Stimulated activated CD8-positive, alpha-beta memory T cell treated with anti-CD3 and anti-CD28 coated beads, Interleukin-7, amount 100 ng/mL, for 48 hours (primary cell): ENCODE data around the gene WDR48.

Experiments used
- DNase-seq, 2 donors: peaks; one replicate each; pipeline ENCODE4 v3.0.0-alpha.2; 2020; ENCODE audit warnings: low read depth in 1 of 2; ENCODE audit errors: extremely low read depth in 1 of 2

WDR48 gene

DNA sequence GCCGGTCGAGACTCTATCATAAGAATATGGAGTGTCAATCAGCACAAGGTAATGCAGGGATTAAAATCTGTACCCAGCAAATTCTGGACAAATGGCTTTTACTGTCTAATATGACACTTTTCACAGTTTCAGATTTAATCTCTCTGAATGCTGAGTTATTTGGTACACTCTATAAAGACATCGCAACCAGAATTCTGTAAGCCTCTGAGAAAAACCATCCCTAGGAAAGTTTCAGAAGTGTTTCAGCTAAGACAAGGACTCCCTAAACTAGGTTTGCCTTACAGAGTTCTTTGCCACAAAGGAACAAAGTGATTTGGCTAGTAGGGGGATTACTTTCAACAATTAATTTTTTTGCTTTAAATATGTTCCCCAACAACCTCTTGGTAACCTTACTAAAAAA lies 11.3 kb downstream of the WDR48 start:
- DNase-seq = no peak

DNA sequence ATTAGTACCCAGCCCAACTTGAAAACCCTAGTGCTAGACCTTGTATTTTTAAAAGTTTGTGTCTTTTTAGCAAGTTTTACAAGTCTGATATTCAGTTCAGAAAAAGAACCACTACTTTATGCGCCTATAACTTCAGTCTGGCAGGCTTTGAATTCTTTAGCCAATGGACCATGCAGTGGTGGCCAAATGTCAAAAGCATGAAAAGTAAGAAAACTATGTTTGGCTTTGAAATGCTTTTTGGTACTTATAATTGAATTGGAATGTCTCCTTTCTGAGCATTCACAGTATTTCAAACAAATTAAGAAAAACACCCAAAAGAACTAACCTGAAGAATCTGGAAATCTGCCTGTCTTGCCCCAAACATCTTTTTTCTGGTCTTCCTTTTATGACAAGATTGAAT lies 12.8 kb downstream of the WDR48 start:
- no peak for DNase-seq

DNA sequence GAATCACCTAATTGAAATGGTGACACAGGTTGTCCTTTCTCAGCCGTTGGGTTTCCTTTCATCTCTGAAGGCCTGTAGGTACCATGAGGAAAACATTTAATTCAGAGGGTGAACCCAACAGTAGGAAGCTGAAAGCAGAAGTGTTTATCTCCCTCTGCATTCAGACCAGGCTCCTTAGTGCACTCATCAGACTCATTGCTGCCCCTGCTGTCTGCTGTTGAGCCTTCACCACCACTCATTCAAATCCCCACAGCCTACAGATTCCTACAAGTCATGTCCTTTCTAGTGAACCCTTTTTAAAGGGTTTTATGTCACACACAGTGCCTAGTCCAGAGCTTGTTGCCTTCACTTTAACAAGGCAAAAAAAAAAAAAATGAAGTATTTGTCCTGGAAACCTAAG lies 13.4 kb downstream of the WDR48 start:
- DNase-seq = no peak

DNA sequence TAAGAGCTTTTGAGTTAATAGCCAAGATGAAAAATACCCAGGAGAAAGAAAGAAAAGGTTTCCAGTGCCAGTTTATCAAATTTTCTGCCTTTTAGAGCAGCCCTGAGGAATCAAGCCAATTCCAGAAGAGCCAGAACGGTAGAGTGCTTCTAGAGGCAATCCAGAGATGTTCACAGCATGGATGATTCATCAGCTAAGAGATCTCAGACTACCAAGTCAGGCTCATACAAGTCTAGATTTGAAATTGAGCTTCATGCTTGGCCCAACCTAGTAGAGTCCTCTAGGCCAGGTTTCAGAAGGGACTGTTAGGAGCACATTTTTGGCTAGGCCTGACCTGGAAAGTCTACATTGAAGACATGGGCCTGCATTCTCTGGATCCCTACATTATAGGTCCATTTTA lies 15.5 kb downstream of the WDR48 start:
- no peak for DNase-seq

DNA sequence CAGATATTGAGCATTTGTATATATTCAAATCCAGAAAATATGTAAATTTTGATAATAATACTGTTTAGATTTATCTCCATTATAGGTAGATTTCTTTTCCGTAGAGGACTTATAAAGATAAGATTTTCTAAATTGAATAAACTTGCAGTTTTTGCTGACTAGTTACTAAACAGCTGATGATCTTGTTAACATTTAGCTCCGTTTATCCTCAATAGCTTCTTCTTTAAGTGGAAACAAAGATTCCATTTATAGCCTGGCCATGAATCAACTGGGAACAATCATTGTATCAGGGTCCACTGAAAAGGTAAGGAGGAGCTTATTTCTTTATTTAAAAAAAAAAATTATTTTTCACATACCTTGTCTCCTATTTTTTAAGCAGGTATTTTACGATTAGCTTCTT lies 16.7 kb downstream of the WDR48 start:
- no peak for DNase-seq

DNA sequence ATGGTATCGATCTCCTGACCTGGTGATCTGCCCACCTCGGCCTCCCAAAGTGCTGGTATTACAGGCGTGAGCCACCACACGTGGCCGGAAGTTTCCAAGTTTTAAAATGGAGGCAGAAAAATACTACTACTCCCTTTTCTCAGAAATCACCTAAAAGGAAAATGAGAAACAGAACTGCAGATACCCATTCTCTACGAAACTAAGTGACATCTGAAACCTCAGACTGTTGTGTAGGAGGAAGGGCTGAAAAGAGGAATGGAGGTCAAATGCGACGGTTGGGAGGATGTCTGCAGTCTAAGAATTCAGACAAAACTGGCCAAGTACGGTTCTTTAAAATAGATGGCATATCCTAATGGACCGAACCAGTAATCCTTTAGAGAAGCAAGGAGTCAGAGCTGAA lies 24.1 kb downstream of the WDR48 start:
- no peak for DNase-seq

DNA sequence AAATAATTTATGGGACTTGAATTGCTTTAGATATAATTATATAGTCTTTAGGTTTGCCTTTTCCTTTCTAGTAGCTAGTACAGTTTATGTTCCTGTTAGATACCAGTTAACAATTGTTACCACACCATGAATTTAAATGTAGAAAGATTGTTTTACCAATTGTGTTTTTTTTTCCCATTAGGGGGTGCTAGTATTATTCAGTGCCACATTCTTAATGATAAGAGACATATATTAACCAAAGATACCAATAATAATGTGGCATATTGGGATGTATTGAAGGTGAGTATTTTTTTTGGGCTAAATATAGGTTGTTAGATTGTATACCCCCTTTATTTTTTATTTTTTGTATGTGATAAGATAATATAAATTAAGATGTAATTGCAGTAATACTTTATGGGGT lies 27.7 kb downstream of the WDR48 start:
- no peak for DNase-seq

DNA sequence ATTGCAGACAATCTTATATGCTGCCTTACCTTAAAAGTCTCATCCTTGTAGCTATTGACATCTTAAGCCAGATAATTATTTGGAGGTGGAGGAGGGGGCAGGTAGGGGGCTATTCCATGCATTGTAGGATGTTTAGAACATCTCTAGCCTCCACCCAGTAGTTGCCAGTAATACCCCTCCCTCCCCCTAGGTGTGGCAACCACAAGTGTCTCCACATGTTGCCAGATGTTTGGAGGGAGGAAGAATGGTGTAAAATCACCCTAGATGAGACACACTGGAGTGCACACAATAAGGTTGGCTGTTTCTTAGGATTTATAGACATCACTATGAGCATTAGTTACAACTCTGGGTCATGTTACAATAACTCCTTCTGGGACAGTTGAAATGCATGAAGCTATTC lies 28.2 kb downstream of the WDR48 start:
- no peak for DNase-seq

DNA sequence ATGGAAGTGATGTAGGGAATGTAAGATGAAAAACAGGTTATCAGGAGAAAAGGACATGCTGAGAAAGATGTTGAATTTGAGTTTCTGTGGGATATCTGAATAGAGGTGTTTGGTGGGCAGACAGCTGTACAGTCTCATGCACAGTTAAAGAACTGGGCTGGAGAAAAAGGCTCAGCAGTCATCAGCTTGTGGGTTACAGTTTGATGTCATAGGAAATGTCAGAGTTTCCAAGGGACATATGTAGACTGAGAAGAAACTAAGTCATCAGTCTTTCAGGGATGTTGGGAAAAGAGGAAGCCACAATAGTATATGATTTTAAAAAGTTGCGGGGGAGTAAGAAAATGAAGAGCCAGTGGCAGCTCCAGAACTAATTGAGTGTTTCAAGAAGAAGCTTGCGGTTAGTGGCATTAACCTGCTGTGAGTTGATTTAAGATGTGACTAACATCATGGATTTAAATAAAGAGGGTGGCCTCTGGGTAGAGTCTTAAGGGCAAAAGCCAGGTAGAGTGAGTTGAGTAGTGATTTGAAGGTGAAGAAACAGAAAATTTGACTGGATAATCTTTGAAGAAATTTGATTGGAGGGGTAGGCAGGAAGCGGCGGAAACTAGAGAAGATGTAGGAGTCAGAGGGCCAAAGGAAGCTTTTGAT lies 31.0 kb downstream of the WDR48 start:
- no peak for DNase-seq

DNA sequence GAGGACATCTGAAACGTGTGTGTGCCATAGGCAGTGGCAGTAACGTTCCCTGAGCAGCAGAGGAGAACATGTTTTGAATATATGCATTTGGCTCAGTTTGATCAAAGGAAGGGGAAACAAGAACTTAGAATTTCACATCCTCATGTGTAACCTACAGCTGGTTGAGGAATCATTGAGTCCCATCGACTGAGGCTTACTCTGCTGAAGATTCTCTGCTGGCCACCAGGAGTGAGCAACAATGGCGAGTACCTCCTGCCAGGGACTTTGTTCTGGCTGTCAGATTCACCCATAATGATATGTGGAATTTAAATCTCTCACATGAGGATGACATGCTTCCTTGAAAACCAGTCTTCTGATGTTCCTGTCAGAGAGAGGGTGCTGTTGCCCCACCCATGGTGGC lies 34.3 kb downstream of the WDR48 start:
- DNase-seq = no peak

DNA sequence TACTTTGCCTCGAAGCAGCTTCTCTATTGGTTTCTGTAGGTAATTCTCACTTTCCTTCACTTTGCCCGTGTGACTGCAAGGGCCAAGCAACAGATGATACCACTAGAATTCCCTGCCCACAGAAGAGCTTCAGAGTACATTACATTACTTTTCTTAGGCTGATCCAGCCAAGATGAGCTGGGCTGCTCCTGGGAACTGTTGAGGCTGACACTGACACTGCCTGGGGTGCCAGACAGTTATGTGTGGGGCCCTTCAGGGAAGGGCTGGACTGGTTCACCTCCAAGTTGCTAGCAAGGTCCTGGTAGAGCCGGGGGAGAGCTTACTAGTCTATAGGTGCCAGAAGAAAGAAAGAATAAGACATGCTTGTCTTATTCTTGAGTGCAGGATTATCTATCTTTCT lies 36.6 kb downstream of the WDR48 start:
- DNase-seq = no peak

DNA sequence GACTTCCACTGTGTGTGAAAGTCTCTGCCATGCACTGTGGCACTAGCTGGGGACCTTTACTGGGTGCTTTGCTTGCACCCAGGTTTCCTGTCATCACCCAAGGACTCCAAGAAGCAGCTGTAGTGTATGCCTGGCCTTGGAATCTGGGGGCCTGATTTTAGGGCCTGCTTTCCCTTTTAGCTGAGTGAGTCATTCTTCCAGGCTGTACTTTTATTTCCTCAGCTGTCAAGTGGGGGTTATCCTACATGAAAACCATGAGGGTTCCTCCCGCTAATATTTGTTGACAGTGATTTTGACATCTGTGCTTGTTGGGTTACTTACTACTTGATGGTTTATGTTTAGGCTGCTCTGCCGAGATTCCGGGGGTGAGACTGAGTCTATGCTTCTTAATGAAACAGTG lies 37.1 kb downstream of the WDR48 start:
- DNase-seq = no peak

DNA sequence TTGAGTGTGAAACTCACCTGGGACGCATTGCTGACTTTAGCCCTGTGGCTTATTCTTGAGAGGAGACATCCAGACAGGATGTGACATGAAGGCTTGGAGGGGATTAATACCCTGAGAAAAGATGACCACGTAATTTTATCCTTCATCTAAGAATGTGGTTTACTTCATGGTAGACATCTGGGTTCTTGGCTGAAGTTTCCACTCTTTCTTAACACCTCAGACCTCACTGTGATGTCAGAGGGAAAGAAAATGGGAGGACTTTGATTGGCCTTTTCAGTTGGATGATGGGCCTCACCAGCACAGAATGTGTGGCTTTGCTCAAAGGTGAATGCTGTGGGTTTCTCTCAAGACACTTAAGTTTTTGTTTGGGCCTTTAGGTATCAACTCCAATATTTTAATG lies 39.1 kb downstream of the WDR48 start:
- DNase-seq = no peak

DNA sequence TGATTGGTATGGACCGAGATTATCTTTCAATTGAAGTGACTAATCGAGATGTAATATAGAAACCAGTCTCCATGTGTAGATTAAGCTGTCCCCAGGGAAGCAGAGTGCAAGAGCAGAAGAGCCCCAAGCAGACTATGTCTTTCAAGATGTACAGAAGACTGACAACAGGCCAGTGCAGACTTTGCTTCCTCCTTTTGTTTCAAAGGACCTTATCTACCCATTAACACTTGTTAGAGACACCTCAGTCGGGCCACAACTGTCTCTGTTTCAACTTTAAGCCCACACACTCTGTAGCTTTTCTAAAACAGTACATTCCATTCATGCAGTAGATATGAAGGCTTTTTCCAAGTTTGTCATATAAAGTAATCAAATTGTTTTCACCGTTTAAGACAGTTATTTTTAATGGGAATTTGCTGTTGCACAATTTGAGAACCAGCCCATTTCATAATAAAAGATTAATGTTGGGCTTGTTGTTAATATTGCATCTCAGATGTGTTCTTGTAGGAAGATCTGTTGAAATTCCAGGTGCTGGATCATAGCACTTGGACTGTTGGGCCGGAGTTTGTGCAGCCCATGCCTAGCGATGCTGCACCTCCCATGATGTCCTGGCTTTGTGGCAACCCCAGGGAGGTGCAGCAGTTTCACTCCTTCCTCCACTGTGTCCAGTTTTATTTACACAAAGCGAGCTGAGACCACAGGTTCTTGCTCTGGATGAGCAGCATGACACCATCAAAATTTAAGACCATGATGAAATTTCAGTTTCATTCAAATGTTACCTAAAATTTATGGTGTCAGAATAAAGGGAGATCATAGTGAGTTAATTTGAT lies 43.2 kb downstream of the WDR48 start:
- DNase-seq = no peak

DNA sequence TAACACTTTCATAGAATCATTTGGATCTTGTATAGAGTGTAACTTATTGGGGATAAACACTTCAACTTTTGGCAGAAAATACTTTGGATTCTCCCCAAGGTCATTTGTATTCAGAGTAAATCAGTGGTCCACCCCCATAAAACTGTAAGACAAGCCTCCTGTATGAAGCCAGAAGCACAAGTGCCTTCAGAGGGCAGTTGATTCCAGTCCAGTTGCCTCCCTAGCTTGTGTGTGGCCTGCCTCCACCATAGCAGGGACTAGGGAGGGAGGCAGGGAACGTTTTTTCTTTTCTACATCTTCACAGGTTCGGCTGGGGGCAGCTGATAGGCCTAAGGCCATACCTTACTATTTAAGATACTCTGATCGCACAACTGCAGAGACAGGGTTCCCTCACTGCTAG lies 44.0 kb downstream of the WDR48 start:
- DNase-seq = no peak

DNA sequence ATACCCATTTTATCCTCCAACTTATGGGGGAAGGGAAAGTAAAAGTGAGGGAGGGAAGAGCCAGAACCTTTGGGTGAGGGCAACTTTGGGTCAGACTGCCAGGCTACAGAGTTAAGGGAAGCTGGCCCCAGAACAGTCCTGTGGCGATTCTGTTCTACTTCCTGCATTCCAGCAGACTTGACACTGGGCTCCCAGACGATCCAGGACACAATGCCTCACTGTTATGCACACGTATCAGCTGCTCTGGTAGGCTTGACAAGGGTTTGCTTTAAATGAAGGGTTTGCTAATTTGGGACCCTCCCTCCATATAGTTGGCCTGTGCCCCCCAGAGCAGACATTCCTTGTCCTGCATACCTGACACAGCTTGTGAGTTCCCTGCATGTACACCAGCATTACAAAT lies 45.0 kb downstream of the WDR48 start:
- no peak for DNase-seq

DNA sequence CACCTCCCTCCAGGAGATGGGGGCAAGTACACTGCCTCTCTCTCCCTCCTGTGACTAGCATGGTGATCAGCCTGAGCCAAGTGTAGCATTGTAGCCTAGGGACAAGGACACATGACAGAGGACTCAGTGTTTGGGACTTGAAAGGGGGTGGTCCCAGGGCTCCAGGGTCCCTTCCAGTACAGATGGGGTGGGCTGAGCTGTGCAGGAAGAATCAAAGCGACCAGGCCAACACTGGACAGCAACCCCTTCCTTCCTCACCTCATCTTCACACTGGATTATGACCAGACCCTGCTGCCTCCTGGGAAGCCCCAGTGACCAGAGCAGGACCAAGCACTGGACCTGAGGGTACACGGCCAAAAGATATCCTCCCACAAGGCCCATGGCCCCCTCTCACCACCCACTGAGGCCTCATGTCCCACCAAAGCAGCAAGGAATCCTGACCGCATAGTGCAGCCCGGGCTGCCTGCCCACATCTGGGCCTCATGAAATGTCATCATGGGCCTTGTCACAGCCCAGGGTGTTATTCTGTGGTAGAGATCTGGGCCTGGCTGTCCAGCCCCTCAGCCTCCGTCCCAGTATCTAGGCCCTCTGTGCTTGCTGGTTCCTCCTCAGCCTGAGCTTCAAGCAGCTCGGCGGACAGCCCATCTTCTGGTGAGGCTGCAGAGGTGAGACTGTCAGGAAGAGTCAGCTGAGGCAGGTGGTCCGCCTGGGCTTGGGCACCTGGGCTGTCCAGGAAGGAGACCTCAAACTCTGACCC lies 46.1 kb downstream of the WDR48 start:
- no peak for DNase-seq

DNA sequence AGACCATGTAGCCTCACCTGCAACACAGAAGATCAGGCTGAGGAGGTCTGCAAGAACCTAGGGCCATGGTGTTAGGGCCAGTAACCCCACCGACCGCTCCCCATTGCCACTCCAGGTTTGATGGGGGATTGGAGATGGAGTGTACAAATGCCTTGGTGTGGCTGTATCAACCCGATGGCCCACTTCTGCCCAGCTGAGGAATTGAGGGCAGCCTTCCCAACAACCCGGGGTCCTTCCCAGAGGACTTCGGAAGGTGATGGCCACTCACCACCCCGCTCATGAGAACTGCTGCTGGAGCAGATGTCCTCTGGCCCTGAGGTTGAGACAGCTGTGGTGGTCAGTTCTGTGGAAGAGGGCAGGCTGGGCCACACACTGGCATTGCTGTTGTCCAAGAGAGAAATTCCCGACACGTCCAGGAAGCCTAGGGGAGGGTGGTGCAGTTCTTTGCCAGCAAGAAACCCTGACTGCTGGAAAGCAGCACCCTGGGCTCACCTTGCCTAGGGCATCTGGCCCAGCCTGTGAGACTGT lies 46.7 kb downstream of the WDR48 start:
- no peak for DNase-seq

DNA sequence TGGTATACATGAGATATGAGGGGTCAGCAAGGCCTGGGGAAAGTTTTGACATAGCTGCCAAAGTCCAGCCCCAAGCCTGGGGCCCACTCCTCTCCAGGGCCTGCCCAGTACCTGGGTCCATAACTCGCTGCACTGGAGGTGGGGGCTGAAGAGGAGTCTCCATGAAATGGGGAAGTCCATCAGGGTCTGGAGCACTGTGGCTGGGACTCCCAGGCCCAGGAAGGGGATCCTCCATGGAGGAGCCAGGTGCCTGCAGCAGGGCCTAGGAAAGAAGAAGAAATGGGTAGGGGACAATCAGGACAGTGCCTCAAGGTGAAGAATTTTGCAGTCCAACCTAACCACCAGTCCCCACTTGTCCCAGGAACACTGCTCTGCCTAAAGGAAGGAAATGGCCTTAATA lies 47.4 kb downstream of the WDR48 start:
- DNase-seq = no peak

DNA sequence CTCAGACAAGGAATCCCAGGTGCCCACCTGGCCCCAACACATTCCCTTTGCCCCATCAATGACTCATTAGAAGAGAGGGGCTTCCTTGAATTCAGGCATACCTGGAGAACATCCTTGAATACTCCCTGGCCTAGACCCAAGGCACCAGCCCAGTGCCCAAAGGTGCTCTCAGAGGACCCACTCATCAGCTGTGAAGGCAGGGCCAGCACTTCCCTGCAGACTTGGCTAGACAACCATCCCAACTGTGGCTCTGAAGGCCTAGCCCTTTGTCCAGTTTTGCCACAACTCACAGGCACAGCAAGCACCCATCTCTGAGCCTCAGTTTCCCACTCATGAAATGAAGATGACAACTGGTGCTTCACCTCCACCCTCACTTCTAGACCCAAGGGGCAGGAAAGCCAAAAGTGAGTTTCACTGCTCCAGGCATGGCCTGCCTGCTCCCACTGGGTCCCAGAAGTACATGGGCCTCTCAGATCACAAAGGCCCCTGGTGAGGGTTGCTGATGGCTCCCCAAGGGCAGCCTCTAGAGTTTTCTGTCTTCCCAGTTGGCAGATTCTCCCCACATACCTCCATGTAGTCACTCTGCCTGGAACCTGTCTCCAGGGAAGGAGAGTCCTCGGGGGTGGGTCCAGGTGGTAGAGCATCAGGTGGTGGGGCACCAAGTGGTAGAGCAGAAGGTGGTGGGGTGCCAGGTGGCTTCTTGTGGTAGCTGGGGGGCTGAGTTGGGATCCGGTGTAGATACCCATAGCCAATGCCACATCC lies 48.1 kb downstream of the WDR48 start:
- no peak for DNase-seq

DNA sequence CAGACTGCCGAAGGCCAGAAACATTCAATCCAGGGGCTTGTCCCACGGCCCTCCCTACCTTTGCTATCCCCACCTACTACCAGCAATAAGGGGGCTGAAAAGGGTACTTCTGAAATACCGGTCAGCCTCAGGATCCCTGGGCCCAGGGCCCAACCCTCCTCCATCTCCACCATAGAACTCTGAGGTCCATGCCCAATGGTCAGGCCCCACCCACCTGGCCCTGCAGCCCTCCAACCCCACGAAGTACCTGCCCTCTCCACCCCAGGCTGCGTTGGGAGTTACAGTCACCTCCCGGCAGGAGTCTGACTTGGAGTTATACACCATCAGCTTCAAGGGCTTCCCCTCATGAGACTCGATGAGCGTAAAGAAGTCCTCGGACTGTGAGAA lies 48.7 kb downstream of the WDR48 start:
- DNase-seq = no peak
